Germinal center (tissue), 1 donor: Measurements from ENCODE around the gene SMAD3.

ENCODE experiments used
- DNase-seq: peaks from one replicate; pipeline ENCODE4 v3.0.0; 2012; ENCODE audit warnings: mixed read lengths, low spot score

Gene SMAD3

GRCh38 chr15:67082007-67082536, 16.7 kb downstream of the SMAD3 start:
- DNase-seq: peak; percentile 40

GRCh38 chr15:67083135-67083762, 17.8 kb downstream of the SMAD3 start:
- DNase-seq: peak; percentile 38

GRCh38 chr15:67084561-67084960, 19.2 kb downstream of the SMAD3 start:
- DNase-seq: no peak

- no peak for DNase-seq
Observed at GRCh38 chr15:67085237-67085817, 19.9 kb downstream of the SMAD3 start.

GRCh38 chr15:67085818-67086636, 20.6 kb downstream of the SMAD3 start:
- peak; percentile 46 for DNase-seq

GRCh38 chr15:67086637-67086914, 21.2 kb downstream of the SMAD3 start:
- no peak for DNase-seq

- DNase-seq: no peak
Observed at GRCh38 chr15:67087507-67088172, 22.2 kb downstream of the SMAD3 start.

- no peak for DNase-seq
Observed at GRCh38 chr15:67089217-67090193, 24.1 kb downstream of the SMAD3 start.

- DNase-seq: no peak
Observed at GRCh38 chr15:67090297-67091070, 25.1 kb downstream of the SMAD3 start.

GRCh38 chr15:67091071-67091979, 25.9 kb downstream of the SMAD3 start:
- DNase-seq: no peak

- DNase-seq: no peak
Observed at GRCh38 chr15:67091980-67092677, 26.7 kb downstream of the SMAD3 start.

GRCh38 chr15:67092752-67093503, 27.5 kb downstream of the SMAD3 start:
- no peak for DNase-seq

GRCh38 chr15:67093504-67093862, 28.1 kb downstream of the SMAD3 start:
- DNase-seq: peak; percentile 74

GRCh38 chr15:67094001-67094826, 28.8 kb downstream of the SMAD3 start:
- no peak for DNase-seq

GRCh38 chr15:67095912-67096311, 30.5 kb downstream of the SMAD3 start:
- DNase-seq: no peak

- DNase-seq: no peak
Observed at GRCh38 chr15:67096546-67097294, 31.3 kb downstream of the SMAD3 start.

GRCh38 chr15:67097424-67097823, 32.0 kb downstream of the SMAD3 start:
- DNase-seq: no peak
